ENCODE results near the gene CHRNE. TPM values are rescaled to one million over a fixed set of nuclear protein-coding genes. Genes with fewer than 3 reads are reported as not detected.

Gene CHRNE
- total RNA-seq, 1 donor from 2014 or later: 0.69 TPM

DNA sequence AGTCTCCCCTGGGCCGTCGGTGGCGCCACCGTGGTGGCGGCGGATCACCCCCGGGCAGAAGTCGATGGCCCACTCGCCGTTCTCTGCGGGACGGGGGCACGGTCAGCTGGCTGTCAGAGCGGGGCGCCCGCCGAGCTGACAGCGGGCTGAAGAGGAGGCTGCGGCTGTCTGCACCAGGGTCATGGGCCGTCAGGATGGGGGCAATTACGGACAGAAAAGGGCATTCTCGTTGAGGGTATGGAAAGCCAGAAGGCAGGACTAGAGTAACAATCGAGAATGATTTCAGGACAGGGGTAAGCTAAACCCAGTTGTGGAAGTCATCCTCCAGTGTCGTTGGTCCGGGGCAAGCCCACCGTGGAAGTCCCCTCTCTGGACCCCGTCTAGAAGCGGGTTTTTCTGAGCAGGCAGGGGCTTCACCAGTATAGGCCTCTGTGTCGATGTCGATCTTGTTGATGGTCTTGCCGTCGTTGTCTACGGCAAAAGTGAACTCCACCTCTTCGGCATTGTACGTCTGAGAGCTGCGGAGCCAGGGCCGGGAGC is 1.7 kb downstream of the CHRNE start:
- Mint-ChIP-seq H3K4me3 (ENCODE audit: unreplicated experiment) (no peak overlapping the region), H3K27me3 (ENCODE audit: unreplicated experiment) (peaks cover 20% of the 10 kb centered on the region), H3K36me3 (ENCODE audit: unreplicated experiment) (no peaks in the 10 kb centered on the region), H3K27ac (ENCODE audit: unreplicated experiment) (no peak overlapping the region), H3K4me1 (ENCODE audit: low read depth, unreplicated experiment) (peaks cover 10% of the 10 kb centered on the region), H3K9me3 (ENCODE audit: unreplicated experiment) (peaks cover 6% of the 10 kb centered on the region)
- TF ChIP-seq, protein P1, sequence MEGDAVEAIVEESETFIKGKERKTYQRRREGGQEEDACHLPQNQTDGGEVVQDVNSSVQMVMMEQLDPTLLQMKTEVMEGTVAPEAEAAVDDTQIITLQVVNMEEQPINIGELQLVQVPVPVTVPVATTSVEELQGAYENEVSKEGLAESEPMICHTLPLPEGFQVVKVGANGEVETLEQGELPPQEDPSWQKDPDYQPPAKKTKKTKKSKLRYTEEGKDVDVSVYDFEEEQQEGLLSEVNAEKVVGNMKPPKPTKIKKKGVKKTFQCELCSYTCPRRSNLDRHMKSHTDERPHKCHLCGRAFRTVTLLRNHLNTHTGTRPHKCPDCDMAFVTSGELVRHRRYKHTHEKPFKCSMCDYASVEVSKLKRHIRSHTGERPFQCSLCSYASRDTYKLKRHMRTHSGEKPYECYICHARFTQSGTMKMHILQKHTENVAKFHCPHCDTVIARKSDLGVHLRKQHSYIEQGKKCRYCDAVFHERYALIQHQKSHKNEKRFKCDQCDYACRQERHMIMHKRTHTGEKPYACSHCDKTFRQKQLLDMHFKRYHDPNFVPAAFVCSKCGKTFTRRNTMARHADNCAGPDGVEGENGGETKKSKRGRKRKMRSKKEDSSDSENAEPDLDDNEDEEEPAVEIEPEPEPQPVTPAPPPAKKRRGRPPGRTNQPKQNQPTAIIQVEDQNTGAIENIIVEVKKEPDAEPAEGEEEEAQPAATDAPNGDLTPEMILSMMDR (IDR thresholded peaks at IDR 0.05; ENCODE audit: partially characterized antibody, unreplicated experiment): no peak
- no peak for DNase-seq

DNA sequence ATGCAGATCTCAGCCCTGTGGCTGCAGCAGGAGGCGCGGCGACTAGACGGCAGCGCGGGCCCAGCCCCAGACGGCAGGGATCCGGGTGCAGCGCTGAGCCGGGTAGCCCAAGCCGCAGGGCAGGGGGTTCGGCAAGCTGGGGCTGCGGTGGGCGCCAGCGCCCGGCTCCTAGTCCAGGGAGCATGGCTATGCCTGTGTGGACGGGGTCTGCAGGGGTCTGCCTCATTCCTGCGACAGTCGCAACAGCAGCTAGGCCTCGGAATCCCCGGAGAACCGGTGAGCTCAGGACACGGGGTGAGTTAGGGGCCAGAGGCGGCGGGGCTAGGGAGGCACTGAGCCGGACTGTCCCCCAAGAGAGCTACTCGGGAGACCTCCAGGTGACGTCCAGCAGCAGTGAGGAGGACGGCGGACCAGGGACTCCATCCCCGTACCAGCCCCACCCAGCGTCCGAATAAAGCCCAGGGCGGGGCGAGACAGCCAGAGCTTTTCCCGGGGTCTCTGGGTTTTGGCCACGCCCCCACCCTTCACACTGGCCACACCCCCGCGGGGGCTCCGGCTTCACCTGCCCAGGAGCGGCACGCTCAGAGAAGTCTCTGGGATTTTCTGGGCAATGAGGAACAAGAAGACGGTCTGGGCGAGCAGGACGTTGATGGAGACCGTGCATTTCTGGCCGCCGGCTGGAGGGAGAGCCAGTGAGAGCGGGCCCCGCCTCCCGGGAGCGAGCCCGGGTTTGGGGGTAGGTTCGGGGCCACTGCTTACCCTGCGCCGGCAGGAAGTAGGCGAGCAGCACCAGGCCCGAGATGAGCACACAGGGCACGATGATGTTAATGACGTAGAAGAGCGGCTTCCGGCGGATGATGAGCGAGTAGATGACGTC is 2.4 kb downstream of the CHRNE start:
- Mint-ChIP-seq H3K27ac (ENCODE audit: unreplicated experiment) (no peak overlapping the region), H3K9me3 (ENCODE audit: unreplicated experiment) (peaks cover 8% of the 10 kb centered on the region), H3K4me1 (ENCODE audit: low read depth, unreplicated experiment) (peaks cover 10% of the 10 kb centered on the region), H3K27me3 (ENCODE audit: unreplicated experiment) (peaks cover 20% of the 10 kb centered on the region), H3K4me3 (ENCODE audit: unreplicated experiment) (peak overlapping the region; percentile 89), H3K36me3 (ENCODE audit: unreplicated experiment) (no peaks in the 10 kb centered on the region)
- TF ChIP-seq, protein P1 (IDR thresholded peaks at IDR 0.05; ENCODE audit: partially characterized antibody, unreplicated experiment): no peak
- peak; percentile 60 for DNase-seq

DNA sequence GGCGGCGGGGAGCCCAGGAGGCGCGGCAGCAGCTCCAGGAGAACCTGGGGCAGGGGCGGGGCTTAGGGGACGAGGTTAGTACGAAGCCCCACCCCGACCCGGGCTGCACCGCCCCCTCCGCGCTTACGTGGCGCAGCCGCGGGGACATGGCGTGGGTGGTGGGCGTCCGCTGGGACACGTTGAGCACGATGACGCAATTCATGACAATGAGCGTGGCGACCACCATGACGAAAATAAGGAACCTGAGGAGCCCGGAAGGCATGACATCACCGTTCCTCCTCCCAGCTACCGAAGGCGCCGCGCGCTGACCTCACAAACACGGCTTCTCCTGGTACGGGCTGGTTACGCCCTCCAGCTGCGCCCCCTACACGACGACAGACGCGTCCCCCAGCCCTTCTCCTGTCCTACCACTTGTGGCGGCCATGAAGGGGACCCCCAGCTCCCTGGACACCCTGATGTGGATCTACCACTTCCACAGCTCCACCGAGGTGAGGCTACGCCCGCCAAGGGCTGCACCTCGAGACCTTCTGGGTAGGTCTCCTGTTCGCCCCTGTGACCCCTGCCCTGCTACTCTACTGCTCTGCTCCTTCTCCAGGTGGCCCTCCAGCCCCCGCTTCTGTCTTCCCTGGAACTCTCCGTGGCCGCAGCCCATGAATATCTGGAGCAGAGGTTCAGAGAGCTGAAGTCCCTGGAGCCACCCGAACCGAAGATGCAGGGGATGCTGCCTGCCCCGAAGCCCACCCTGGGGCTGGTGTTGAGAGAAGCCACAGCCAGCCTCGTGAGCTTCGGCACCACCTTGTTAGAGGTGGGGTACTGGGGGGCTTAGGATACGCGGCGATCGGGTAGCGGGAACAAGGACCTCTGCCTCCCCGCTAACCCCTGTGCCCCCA is 3.3 kb downstream of the CHRNE start, which contains the start of gene C17orf107:
TSS of gene C17orf107 (plus strand) at position 196 of the 890 bp plus-strand sequence. CDS start at position 423, 227 bp downstream.
- peaks cover 10% of the 10 kb centered on the region for H3K4me1 Mint-ChIP-seq (ENCODE audit: low read depth, unreplicated experiment)
- peak within 1 kb of the TSS; percentile 89 for H3K4me3 Mint-ChIP-seq (ENCODE audit: unreplicated experiment)
- H3K27ac Mint-ChIP-seq (ENCODE audit: unreplicated experiment): peak within 1 kb of the TSS; percentile 81
- H3K9me3 Mint-ChIP-seq (ENCODE audit: unreplicated experiment): peaks cover 5% of the 10 kb centered on the region
- peaks cover 20% of the 10 kb centered on the region for H3K27me3 Mint-ChIP-seq (ENCODE audit: unreplicated experiment)
- peak; percentile 86 for DNase-seq
- H3K36me3 Mint-ChIP-seq (ENCODE audit: unreplicated experiment): no peaks in the 10 kb centered on the region
- TF ChIP-seq, protein P1 (IDR thresholded peaks at IDR 0.05; ENCODE audit: partially characterized antibody, unreplicated experiment): no peak

DNA sequence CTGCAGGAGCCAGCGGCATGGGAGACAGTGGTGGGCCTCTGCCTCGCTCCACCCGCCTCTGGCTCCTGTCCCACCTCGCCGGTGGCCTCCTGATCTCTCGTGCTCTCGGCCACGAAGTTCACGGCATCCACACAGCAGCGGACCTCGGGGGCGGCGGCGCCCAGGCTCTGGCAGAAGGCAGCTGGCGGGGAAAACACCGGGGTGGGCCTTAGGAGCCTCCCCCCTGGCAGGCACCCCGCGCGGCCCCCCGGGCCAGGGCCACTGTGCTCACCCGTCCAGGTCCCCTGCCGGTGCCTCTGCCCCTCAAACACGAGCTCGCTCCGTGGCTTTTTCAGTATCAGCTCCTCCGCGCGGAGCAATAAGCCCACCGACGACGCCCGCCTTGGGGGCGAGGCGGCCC is 4.0 kb downstream of the CHRNE start:
- peaks cover 4% of the 10 kb centered on the region for H3K9me3 Mint-ChIP-seq (ENCODE audit: unreplicated experiment)
- no peak overlapping the region for H3K4me3 Mint-ChIP-seq (ENCODE audit: unreplicated experiment)
- H3K27me3 Mint-ChIP-seq (ENCODE audit: unreplicated experiment): peaks cover 20% of the 10 kb centered on the region
- TF ChIP-seq, protein P1 (IDR thresholded peaks at IDR 0.05; ENCODE audit: partially characterized antibody, unreplicated experiment): no peak
- peak; percentile 48 for DNase-seq
- H3K4me1 Mint-ChIP-seq (ENCODE audit: low read depth, unreplicated experiment): peaks cover 10% of the 10 kb centered on the region
- no peaks in the 10 kb centered on the region for H3K36me3 Mint-ChIP-seq (ENCODE audit: unreplicated experiment)
- no peak overlapping the region for H3K27ac Mint-ChIP-seq (ENCODE audit: unreplicated experiment)

Data from glutamatergic neuron (in vitro differentiated cells).